Measurements from ENCODE around the gene PITPNC1.

PITPNC1 gene

GRCh38 chr17:67435786-67436185 is 58.7 kb downstream of the PITPNC1 start:
- H3K27me3 ChIP-seq (replicated peaks; ENCODE audit: control insufficient read depth, insufficient read depth, low read length), result no peaks in the 10 kb centered on the region
- H3K4me3 ChIP-seq (replicated peaks; ENCODE audit: low read depth, low read length), result no peak overlapping the region
- no peak for DNase-seq (ENCODE audit: extremely low read depth, insufficient read length)
- H3K36me3 ChIP-seq (ENCODE audit: control insufficient read depth, insufficient read depth, low read length), result no peaks in the 10 kb centered on the region
- no peak for TF ChIP-seq CTCF (IDR thresholded peaks at IDR 0.05; ENCODE audit: insufficient read depth, low read length, poor library complexity, severe bottlenecking)

- Histone ChIP-seq H3K4me3 (replicated peaks; ENCODE audit: low read depth, low read length) (no peak overlapping the region), H3K27me3 (replicated peaks; ENCODE audit: control insufficient read depth, insufficient read depth, low read length) (no peaks in the 10 kb centered on the region), H3K36me3 (ENCODE audit: control insufficient read depth, insufficient read depth, low read length) (no peaks in the 10 kb centered on the region)
- DNase-seq (ENCODE audit: extremely low read depth, insufficient read length), result no peak
- TF ChIP-seq CTCF (IDR thresholded peaks at IDR 0.05; ENCODE audit: insufficient read depth, low read length, poor library complexity, severe bottlenecking), result no peak
These were observed 59.2 kb downstream of the PITPNC1 start for GRCh38 chr17:67436233-67436632.

- H3K27me3 ChIP-seq (replicated peaks; ENCODE audit: control insufficient read depth, insufficient read depth, low read length), result no peaks in the 10 kb centered on the region
- H3K36me3 ChIP-seq (ENCODE audit: control insufficient read depth, insufficient read depth, low read length), result no peaks in the 10 kb centered on the region
- DNase-seq (ENCODE audit: extremely low read depth, insufficient read length), result no peak
- no peak overlapping the region for H3K4me3 ChIP-seq (replicated peaks; ENCODE audit: low read depth, low read length)
- TF ChIP-seq CTCF (IDR thresholded peaks at IDR 0.05; ENCODE audit: insufficient read depth, low read length, poor library complexity, severe bottlenecking), result no peak
These were observed 61.6 kb downstream of the PITPNC1 start for GRCh38 chr17:67438667-67439066.

GRCh38 chr17:67439269-67439668 is 62.2 kb downstream of the PITPNC1 start:
- DNase-seq (ENCODE audit: extremely low read depth, insufficient read length), result no peak
- TF ChIP-seq CTCF (IDR thresholded peaks at IDR 0.05; ENCODE audit: insufficient read depth, low read length, poor library complexity, severe bottlenecking), result no peak
- H3K27me3 ChIP-seq (replicated peaks; ENCODE audit: control insufficient read depth, insufficient read depth, low read length), result no peaks in the 10 kb centered on the region
- H3K4me3 ChIP-seq (replicated peaks; ENCODE audit: low read depth, low read length), result no peak overlapping the region
- H3K36me3 ChIP-seq (ENCODE audit: control insufficient read depth, insufficient read depth, low read length), result no peaks in the 10 kb centered on the region

GRCh38 chr17:67440277-67441051 is 63.4 kb downstream of the PITPNC1 start:
- H3K27me3 ChIP-seq (replicated peaks; ENCODE audit: control insufficient read depth, insufficient read depth, low read length), result no peaks in the 10 kb centered on the region
- no peak for TF ChIP-seq CTCF (IDR thresholded peaks at IDR 0.05; ENCODE audit: insufficient read depth, low read length, poor library complexity, severe bottlenecking)
- H3K4me3 ChIP-seq (replicated peaks; ENCODE audit: low read depth, low read length), result no peak overlapping the region
- no peak for DNase-seq (ENCODE audit: extremely low read depth, insufficient read length)
- H3K36me3 ChIP-seq (ENCODE audit: control insufficient read depth, insufficient read depth, low read length), result no peaks in the 10 kb centered on the region
